Hepatocyte (in vitro differentiated cells): Measurements from ENCODE around the gene ADGRA1.

ENCODE experiments used
- CTCF ChIP-seq: fragments of 200-600 bp; sonication (generic); IDR thresholded peaks from 2 replicates; pipeline ENCODE4 v1.5.1; 2016; ENCODE audit warnings: antibody characterized with exemption, mild to moderate bottlenecking; ENCODE audit not compliant: poor library complexity
- EZH2 ChIP-seq: fragments of 200-600 bp; sonication (generic); IDR thresholded peaks from 2 replicates; pipeline ENCODE4 v1.6.1; 2016; ENCODE audit warnings: antibody characterized with exemption, mild to moderate bottlenecking, borderline replicate concordance

- TF ChIP-seq CTCF (no peak), EZH2 (no peak)
Measured at GRCh38 chr10:133099571-133099970, 11.8 kb downstream of the ADGRA1 start.
